GM12892 (cell line): ENCODE measurements around the gene AP1G2.

ENCODE experiments used
- POLR2A ChIP-seq: IDR thresholded peaks from 2 replicates; pipeline ENCODE4 v1.6.1; 2011; ENCODE audit warnings: low read depth, low read length, control low read depth
- TAF1 ChIP-seq: IDR thresholded peaks from 2 replicates; pipeline ENCODE4 v1.6.1; 2011; ENCODE audit warnings: low read depth, mild to moderate bottlenecking, control low read depth, low read length, borderline replicate concordance

- TF ChIP-seq POLR2A (no peak), TAF1 (no peak)
These were observed 5.9 kb upstream of the AP1G2 start for GRCh38 chr14:23573384-23574015.
